SK-N-SH (cell line): Measurements from ENCODE around the gene GNG14.

Experiments used
- CTCF ChIP-seq: fragments of 200-600 bp; sonication (generic); IDR thresholded peaks from 2 replicates; pipeline ENCODE4 v1.6.1; 2017; ENCODE audit warnings: antibody characterized with exemption, mild to moderate bottlenecking, moderate library complexity
- EP300 ChIP-seq, 2 experiments: IDR thresholded peaks; 2 replicates each; pipeline versions ENCODE4 v1.4.0 to v1.6.1; 2012; ENCODE audit warnings: borderline replicate concordance in 1 of 2, low read depth in 1 of 2, low read length in 1 of 2
- FOXJ3 ChIP-seq: sonication (generic); formaldehyde crosslinking; IDR thresholded peaks from 2 replicates; pipeline ENCODE4 v1.5.1; 2020; ENCODE audit warnings: mild to moderate bottlenecking, missing genetic modification reagents
- JUND ChIP-seq: IDR thresholded peaks from 2 replicates; pipeline ENCODE4 v1.4.0; 2012
- MAX ChIP-seq: IDR thresholded peaks from 2 replicates; pipeline ENCODE4 v1.4.0; 2012; ENCODE audit warnings: low read depth
- MEF2A ChIP-seq: IDR thresholded peaks from 2 replicates; pipeline ENCODE4 v1.4.0; 2012; ENCODE audit warnings: low read depth, borderline replicate concordance
- NRF1 ChIP-seq: IDR thresholded peaks from 2 replicates; pipeline ENCODE4 v1.6.1; 2012; ENCODE audit warnings: low read depth, mild to moderate bottlenecking, low read length
- REST ChIP-seq: IDR thresholded peaks from 2 replicates; pipeline ENCODE4 v1.6.1; 2012; ENCODE audit warnings: mild to moderate bottlenecking, low read depth, low read length, moderate library complexity
- TAF1 ChIP-seq: IDR thresholded peaks from 2 replicates; pipeline ENCODE4 v1.6.1; 2012; ENCODE audit warnings: low read depth, mild to moderate bottlenecking, low read length, moderate library complexity, borderline replicate concordance
- TEAD4 ChIP-seq: IDR thresholded peaks from 2 replicates; pipeline ENCODE4 v1.4.0; 2012; ENCODE audit warnings: mild to moderate bottlenecking, borderline replicate concordance; ENCODE audit not compliant: insufficient read depth

- TF ChIP-seq CTCF: no peak
- TF ChIP-seq EP300 (IDR thresholded peaks at IDR 0.05; ENCODE audit: borderline replicate concordance in 1 of 2, low read depth in 1 of 2, low read length in 1 of 2): no peak
- no peak for TF ChIP-seq MEF2A
- TF ChIP-seq MAX: no peak
- no peak for TF ChIP-seq JUND
- TF ChIP-seq TEAD4: no peak
- no peak for TF ChIP-seq REST
- TF ChIP-seq TAF1: no peak
- TF ChIP-seq NRF1: no peak
- no peak for TF ChIP-seq FOXJ3 (CRISPR knock-in tag)
These were observed 29.8 kb upstream of the GNG14 start for GRCh38 chr19:12657966-12658365.
